Spleen (tissue), 7 donors: ENCODE results near the gene CDKN1C.

Source experiments
- POLR2A ChIP-seq, 3 donors: fragments of 450-650 bp; IDR thresholded peaks; one replicate each; pipeline ENCODE4 v1.5.1; 2017; ENCODE audit warnings: antibody characterized with exemption in 3 of 3, mild to moderate bottlenecking in 1 of 3
- POLR2AphosphoS5 ChIP-seq, 3 donors: sonication (generic); formaldehyde crosslinking; IDR thresholded peaks; one replicate each; pipeline ENCODE4 v1.5.1; 2017; ENCODE audit warnings: antibody characterized with exemption in 3 of 3
- TF ChIP-seq, protein P1 (sequence below), 11 experiments: fragments of 200-600 bp in 7 of 11; fragments of 450-650 bp in 4 of 11; sonication (generic) in 4 of 11; IDR thresholded peaks in 8 of 11; conservative IDR thresholded peaks in 3 of 11; 1 replicate in 7 of 11; 2 replicates in 4 of 11; pipeline versions ENCODE4 v1.4.0 to v1.8.0; 2016 to 2021; ENCODE audit warnings: antibody characterized with exemption in 11 of 11, inconsistent platforms in 4 of 11, mild to moderate bottlenecking in 1 of 11
- donor health status: DM: no; HTN: no; CAD: no; lungs with moderate emphysema.
- donor health status: DM: no; HTN: no; CAD: no.
- donor health status: DM: no; HTN: no; CAD: no.

- TF ChIP-seq, protein P1, sequence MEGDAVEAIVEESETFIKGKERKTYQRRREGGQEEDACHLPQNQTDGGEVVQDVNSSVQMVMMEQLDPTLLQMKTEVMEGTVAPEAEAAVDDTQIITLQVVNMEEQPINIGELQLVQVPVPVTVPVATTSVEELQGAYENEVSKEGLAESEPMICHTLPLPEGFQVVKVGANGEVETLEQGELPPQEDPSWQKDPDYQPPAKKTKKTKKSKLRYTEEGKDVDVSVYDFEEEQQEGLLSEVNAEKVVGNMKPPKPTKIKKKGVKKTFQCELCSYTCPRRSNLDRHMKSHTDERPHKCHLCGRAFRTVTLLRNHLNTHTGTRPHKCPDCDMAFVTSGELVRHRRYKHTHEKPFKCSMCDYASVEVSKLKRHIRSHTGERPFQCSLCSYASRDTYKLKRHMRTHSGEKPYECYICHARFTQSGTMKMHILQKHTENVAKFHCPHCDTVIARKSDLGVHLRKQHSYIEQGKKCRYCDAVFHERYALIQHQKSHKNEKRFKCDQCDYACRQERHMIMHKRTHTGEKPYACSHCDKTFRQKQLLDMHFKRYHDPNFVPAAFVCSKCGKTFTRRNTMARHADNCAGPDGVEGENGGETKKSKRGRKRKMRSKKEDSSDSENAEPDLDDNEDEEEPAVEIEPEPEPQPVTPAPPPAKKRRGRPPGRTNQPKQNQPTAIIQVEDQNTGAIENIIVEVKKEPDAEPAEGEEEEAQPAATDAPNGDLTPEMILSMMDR (IDR thresholded peaks at IDR 0.05 in 8 of 11, conservative IDR thresholded peaks at IDR 0.05 in 3 of 11): no peak
- TF ChIP-seq POLR2A (IDR thresholded peaks at IDR 0.05) (no peak), POLR2AphosphoS5 (IDR thresholded peaks at IDR 0.05) (no peak)
These were observed 42.5 kb upstream of the CDKN1C start for GRCh38 chr11:2927851-2928604.
